ENCODE measurements around the gene SLX4IP.
"Not testable (repeated sequence)": the region's sequence is repeated elsewhere in the genome, so short reads cannot be mapped to it uniquely, and the experiment has no call there.

Gene SLX4IP

DNA sequence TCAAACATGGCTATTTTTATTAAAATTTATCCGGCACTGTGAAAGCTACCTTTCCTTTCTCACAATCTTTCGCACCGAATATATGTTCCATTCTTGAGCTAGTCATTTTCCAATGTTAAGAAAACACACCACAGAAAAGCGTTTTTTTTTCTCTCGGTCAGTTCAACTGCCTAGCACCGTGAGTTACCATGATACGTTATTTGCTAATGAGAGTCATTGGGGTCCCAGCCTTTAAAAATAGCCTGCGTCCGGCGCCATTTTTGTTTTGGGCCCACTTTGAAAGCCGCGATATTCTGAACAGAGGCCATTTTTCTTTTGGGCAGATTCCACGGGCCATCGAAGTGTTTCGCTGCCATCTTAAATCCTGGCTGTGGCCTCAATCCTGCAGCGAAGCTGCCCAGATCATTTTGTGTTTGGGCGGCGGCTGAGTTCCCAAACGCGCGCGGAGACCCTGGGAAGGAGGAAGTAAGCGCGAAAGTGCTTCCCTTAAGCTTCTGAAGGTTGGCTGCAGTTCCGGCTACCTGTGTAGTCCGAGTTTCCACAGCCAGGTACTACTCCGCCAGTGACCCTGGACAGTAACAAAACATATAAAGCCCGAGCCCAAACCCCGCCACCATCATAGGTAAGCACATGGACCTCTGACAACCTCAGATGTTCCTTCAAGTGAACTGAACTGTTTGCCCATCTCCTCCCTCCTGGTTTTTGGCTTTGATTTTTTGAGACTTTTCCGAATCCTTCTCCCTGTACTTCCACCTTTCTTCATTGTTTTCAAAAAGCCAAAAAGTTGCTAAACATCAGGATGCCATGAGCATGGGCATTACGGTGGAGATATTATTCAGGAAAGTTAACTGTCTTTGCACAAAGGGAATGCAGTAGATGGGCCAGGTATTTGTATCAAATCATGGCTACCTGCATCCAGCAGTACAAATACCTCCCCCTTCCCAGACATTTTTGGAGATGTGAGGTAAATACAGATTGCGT is at the start of gene SLX4IP:
TSS of gene SLX4IP (plus strand) at position 474 of the 981 bp plus-strand sequence. CDS start 22,900 bp downstream, outside the sequence.
- DNase-seq (ENCODE audit: low read depth), result peak; percentile 63

DNA sequence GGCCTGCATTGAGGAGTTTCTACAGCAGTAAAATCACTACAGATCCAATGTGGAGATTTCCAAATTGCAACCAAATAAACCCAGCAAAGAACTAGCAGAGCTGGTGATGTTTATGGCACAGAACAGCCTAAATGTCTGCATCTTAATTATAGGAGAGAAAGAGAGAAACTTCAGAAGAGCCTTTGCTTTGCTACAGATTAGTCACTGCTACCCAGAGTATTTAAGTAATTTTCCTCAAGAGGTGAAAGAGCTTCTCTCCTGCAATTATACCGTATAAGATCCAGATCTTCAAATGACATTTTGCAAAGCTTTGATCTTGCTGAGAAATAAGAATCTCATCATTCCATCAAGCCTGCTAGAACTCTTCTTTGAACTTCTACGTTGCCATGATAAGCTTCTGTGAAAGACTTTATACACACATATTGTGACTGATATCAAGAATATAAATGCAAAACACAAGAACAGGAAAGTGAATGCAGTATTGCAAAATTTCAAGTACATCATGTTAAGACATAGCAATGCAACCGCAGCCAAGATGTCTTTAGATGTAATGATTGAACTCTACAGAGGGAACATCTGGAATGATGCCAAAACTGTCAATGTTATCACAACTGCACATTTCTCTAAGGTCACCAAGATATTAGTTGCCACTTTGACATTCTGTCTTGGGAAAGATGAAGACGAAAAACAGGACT is 49.1 kb upstream of the SLX4IP start:
- no peak for DNase-seq (ENCODE audit: low read depth)

DNA sequence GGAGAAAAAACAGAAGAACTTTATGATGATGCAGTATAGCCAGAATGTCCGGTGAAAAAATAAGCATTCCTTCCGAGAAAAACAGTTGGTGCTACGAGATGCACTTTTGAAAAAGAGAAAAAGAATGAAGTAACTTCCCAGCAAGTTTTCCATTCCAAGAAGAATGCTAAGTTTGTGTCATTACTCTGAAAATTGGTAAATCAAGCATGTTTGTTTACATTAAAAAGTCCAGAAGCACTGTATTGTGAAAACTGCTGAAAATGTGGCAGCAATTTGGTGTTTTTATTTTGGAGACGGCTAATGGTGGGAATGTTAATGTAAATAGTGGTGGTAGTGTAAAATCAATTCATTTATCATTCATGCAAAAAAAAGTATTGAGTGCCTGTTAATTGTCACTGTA is 47.4 kb upstream of the SLX4IP start:
- DNase-seq (ENCODE audit: low read depth), result no peak

- no peak for DNase-seq (ENCODE audit: low read depth)
These were observed 46.5 kb upstream of the SLX4IP start for GRCh38 chr20:10388597-10388996.

DNA sequence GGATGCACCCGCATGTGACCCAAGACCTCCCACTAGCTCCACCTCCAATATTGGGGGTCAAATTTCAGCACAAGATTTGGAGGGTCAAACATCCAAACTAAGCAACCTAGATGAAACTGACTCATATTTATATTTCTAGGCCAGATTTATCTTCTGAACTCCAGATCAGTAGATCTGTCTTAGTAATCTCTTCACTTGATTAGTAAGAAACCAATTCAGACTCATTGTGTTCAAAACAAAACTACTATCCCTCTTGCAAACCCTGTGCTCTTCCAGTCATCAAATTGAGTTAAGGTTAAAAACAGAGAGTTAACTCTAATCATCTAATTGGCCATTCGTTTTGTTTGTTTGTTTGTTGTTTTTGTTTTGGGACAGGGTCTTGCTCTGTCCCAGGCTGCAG is 44.4 kb upstream of the SLX4IP start:
- DNase-seq (ENCODE audit: low read depth), result no peak

DNA sequence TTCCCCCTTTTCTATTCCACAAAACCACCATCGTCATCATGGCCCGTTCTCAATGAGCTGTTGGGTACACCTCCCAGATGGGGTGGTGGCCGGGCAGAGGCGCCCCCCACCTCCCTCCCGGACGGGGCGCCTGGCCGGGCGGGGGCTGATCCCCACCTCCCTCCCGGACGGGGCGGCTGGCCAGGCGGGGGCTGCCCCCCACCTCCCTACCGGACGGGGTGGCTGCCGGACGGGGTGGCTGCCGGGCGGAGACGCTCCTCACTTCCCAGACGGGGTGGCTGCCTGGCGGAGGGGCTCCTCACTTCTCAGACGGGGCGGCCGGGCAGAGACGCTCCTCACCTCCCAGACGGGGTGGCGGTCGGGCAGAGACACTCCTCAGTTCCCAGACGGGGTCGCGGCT is 40.4 kb upstream of the SLX4IP start:
- not testable (repeated sequence) for DNase-seq (ENCODE audit: low read depth)

GRCh38 chr20:10398834-10399369 is 36.2 kb upstream of the SLX4IP start:
- DNase-seq (ENCODE audit: low read depth), result no peak

DNA sequence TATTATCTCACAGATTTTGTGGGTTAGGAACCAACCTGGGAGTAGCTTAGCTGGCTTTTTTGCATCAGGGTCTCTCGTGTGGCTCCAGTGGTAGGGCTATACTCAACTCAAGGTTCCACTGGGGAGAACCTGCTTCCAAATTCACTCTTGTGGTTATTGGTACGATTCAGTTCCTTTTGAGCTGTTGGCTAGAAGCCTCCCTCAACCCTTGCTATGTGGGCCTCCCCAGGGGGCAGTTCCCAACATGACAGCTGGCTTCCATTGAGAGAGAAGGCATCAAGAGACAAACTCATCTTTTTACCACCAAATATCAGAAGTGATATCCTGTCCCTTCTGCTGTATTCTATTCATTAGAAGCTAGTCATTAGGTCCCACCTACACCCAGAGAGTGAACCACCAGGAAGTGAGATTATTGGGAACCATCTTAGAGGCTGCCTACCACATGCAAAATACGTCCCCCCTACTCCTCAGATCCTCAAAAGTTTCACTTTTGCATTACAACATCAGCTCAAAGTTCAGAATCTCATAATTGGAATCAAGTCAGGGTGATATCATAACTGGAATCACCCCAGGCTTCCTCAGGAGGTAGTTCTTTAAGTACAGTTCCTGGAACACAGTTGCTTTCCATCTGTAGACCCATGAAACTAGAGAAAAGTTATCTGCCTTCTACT is 32.0 kb upstream of the SLX4IP start:
- no peak for DNase-seq (ENCODE audit: low read depth)

DNA sequence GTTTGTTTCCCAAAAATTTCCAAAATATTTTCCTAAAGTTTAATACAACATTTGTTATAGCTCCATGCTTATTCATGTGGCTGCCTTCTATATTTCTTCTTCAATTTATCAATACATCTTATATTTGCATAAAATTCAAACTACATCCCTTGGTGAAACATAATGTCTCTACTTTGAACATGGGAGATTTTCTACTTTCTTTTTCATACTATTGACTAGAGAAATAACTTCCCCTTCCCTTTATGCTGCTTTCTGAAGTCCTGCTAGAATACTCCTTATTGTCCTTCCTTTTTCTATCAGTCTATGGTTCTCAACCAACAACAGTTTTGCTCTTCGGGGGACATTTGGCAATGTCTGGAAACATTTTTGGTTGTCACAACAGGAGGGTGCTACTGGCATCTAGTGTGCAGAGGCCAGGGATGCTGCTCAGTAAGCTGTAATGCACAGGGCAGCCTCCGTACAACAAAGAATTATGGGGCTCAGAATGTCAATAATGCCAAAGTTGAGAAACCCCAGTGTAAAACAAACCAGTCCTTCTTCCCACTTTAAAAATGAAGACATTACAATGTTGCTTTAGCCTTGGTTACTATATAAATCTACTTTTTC is 31.0 kb upstream of the SLX4IP start:
- no peak for DNase-seq (ENCODE audit: low read depth)

DNA sequence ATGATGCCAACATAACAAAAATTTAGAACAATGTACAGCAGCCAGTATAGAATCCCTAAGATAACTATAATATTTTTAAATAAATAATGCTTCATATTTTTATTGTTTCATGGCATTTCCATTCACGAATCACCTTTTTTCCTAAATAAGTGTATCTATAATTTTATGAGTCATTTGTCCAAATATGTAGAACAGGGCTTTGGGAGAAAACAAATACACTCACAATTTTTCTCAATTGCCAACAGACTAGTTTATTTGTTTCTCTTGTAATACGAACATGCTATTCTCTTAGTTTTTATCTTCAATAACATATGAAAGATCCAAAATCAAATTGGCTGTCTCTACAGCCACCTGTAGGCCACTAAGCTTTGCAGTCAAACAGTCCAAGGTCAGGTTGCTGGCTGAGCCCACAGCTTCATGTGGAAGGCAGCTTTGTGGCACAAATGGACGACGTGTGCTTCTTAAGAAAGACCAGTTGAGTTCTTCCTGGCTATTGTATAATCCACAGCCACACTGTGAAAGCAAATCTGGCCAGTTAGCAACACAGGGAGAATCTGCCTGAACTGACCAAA is 30.1 kb upstream of the SLX4IP start:
- no peak for DNase-seq (ENCODE audit: low read depth)

DNA sequence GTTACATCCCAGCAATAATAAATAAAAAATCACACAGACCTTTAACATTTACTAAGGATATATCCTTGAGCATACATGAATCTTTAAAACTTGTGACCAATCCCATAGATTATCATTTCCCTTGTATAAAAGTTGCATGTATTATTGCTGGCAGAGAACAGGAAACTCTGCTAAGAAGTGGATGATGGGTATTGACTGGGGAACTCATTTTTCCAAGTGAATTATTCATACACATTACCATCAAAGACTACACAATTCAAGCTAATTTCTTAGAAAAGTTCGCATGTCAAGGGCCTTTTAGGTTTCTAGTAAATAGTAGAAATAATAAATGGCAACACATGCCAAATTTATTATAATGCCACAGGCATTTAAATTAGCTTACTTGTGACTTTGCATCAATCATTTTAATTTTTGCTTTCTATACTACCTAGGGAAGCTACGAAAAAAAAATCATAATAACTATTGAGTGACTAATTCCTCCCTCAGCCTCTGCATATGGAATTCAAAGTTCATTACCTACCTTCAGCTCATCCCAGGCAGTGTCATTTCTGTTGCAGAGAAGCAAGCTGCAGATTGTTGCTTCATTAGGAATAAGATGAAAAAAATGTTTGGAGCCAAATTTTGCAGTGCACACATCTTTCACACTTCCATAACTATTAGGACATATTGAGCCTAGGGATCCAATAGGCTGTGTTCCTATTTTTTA is 26.8 kb upstream of the SLX4IP start:
- no peak for DNase-seq (ENCODE audit: low read depth)

DNA sequence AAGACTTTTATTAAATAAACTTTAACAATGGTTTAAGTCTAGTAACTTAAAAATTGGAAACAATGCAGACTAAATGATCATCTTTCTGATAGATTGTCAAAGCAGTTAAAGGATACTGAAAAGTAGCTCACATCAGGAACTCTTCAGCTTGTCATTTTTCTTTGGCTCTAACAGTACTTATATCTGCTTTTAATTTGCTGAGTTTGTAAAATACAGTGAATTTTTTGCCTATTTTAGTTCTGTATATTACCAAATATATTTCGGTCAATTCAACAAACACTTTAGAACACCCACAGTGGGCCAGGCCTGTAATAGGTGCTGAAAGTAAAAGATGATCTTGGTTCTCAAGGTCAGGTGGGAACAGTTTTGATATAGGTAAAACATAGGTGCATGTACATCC is 23.4 kb upstream of the SLX4IP start:
- no peak for DNase-seq (ENCODE audit: low read depth)

GRCh38 chr20:10412591-10413408 is 22.3 kb upstream of the SLX4IP start:
- no peak for DNase-seq (ENCODE audit: low read depth)

DNA sequence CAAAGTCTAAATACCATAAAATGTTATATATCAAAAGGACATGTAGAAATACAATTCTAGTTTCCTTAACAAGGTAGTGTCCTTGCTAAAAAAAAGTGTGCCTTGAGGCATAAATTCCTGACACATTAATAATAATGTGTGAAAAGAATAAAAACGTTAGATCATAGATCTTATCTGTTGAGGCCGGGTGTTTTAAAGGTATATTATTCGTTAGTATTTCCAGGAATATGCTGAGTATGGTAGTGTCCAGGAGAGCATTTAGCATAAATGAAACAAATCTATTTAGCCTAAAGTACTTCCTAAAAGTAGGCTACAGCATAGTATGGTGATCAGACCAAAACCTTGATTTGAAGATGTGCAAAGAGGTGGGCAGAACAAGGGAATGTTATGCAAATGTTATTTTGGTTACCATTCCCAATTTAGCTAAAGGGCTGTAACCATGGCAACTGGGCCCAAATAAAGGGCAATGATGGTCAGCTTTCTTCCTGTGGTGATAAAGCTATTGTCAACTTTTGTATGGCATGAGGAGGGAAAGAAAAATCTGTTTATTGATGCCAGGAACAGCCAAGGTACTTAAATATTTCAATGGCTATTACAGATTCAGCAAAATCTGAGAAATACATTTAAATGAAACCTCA is 20.0 kb upstream of the SLX4IP start:
- no peak for DNase-seq (ENCODE audit: low read depth)

DNA sequence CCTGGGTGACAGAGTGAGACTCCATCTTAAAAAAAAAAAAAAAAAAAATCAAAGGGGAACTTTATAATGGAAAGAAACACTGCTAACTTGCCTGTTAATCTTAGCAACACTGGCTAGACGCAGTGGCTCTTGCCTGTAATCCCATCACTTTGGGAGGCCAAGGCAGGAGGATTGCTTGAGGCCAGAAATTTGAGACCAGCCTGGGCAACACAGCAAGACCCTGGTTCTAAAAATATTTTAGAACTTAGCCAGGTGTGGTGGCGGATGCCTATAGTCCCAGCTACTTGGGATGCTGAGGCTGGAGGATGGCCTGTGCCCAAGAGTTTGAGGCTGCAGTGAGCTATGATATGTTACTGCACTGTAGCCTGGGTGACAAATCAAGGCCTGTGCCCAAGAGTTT is 17.9 kb upstream of the SLX4IP start:
- not testable (repeated sequence) for DNase-seq (ENCODE audit: low read depth)

DNA sequence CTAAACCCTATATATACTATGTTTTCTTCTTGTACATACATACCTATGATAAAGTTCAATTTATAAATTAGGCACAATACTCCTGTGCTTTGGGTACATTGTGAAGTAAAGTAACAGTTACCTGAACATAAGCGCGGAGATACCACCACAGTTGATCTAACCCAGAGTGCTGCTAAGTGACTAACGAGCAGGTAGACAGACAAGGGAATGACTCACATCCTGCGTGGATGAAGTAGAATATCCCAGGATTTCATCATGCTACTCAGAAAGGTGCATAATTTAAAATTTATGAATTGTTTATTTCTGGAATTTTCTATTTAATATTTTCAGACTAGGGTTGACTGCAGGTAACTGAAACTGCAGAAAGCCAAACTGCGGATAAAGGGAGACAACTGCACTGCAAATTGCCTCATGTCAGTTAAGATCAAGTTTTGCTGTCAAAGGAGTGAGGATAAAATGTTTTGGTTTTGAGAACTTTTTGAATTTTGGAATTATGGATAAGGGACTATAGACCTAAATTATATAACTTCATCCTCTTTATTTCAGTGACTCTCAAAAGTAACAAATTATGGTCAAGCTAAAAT is 15.5 kb upstream of the SLX4IP start:
- no peak for DNase-seq (ENCODE audit: low read depth)

DNA sequence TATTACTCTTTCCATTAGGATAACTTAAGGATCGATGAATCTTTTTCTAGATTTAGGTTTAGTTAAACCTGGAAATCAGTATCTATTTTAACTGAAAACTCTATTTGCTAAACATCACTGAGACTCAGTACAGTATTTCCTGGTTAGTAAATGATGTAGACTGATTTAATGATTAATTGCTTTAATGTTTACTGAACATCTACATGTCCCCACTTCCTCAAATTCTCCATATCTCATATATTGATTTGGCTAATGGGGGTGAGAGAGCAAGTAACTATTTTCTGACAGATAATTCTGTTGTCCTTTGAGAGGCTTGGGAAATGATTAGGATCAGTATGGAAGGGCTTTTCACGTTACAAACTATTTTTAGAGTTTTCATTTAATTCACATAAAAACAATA is 11.4 kb upstream of the SLX4IP start:
- DNase-seq (ENCODE audit: low read depth), result no peak

DNA sequence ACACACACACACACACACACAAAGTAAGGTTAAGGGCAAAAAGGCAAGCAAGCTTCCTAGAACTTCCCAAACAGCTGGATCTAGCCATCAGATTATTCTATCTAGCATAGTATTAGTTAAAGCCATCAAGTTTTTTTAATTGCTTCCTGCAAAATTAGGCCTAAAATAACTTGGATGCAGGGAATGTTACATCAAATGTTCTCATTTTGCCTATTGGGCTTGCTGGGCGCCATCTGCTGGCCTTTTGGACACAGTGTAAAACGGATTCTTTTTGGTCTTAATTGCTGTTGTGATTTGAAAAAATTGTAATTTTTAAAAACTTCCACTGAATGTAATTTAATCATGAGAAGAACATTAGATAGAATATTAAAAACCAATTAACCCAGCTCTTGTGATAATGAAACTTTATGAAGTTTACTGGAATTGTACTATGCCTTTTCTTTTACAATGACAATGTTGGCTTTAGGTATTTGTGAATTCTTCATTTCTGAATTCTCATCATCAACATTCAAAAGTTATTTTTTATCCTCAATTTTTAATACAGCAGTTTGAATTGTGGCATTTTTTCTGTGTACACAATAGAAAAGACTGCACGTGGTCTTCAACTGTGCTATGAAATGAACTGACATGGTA is 7.9 kb upstream of the SLX4IP start:
- DNase-seq (ENCODE audit: low read depth), result no peak

GRCh38 chr20:10428008-10428407 is 7.1 kb upstream of the SLX4IP start:
- DNase-seq (ENCODE audit: low read depth), result no peak
